ENCODE measurements around the gene GABRB1.

DNA sequence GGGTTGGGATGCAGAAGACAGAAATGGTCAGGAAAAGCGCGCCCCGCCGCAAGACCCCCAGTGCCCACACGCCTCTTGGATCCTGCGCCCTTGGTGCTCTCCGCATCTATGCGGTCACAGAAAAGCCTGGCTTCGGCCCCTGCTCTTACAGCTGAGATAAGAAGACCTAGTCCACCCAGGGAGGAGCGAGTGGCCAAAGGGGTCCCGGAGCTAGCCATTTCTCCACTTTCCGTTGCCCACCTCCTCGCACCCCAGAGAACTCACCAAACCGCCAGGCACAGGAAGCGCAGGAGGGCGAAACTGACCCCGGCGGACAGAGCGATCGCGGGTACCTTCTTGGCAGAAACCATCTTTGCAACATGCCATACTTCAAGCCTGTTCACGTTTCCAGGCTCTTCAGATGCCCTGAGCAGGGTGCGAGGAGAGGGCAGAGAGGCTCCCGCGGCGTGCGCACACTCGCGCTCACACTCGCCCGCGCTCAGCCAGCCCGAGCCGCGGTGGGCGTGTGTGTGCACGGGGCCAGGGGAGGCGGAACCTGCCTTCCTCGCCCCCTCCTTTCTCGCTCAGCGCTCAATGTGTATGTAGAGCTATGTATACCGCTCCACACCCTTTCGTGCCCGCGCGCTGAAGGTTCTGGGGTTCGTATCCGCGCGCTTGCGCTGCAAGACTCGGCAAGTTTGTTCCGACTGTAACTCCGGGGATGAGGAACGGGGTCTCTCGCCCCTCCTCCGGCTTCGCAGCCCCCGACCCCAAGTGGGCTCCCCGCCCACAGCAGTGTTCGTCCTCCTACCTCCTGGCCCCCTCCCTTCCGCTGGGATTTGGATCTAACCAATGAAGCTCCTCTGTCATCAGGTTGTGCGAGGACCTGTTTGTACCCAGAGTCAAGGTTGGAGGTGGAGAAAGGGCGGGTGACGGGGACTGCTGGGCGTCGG is 38.0 kb upstream of the GABRB1 start, which contains the start of gene GABRA4:
- TF ChIP-seq, protein P1, sequence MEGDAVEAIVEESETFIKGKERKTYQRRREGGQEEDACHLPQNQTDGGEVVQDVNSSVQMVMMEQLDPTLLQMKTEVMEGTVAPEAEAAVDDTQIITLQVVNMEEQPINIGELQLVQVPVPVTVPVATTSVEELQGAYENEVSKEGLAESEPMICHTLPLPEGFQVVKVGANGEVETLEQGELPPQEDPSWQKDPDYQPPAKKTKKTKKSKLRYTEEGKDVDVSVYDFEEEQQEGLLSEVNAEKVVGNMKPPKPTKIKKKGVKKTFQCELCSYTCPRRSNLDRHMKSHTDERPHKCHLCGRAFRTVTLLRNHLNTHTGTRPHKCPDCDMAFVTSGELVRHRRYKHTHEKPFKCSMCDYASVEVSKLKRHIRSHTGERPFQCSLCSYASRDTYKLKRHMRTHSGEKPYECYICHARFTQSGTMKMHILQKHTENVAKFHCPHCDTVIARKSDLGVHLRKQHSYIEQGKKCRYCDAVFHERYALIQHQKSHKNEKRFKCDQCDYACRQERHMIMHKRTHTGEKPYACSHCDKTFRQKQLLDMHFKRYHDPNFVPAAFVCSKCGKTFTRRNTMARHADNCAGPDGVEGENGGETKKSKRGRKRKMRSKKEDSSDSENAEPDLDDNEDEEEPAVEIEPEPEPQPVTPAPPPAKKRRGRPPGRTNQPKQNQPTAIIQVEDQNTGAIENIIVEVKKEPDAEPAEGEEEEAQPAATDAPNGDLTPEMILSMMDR (conservative IDR thresholded peaks at IDR 0.05; ENCODE audit: low read depth, low read length), result no peak
- TF ChIP-seq EZH2 (IDR thresholded peaks at IDR 0.05; ENCODE audit: low read length, unreplicated experiment), result no peak
